B cell (primary cell): ENCODE data around the gene PPM1J. TPM values are rescaled to one million over a fixed set of nuclear protein-coding genes. Genes with fewer than 3 reads are reported as not detected.

Source experiments
- ATAC-seq: fragments of 200-7000 bp; cut with Tn5 transposase; one replicate; pipeline ENCODE4 v1.10.0; 2021; ENCODE audit warnings: low read depth, mild to moderate bottlenecking, moderate number of reproducible peaks, moderate library complexity
- CTCF ChIA-PET: fragments of 350-600 bp; sonication (Branson Sonifier 250); formaldehyde crosslinking; loops from one replicate; lab custom pipeline; 2021; ENCODE audit warnings: antibody characterized with exemption, inconsistent platforms; lab: Charles Lee
- POLR2A ChIA-PET: fragments of 350-600 bp; sonication (Branson Sonifier 250); formaldehyde crosslinking; loops from one replicate; lab custom pipeline; 2021; ENCODE audit warnings: antibody characterized with exemption; lab: Charles Lee
- DNase-seq: peaks from one replicate; pipeline ENCODE4 v3.0.0; 2013
- H2AFZ ChIP-seq: 2 replicates; pipeline ENCODE4 v1.6.1; 2012; ENCODE audit warnings: mild to moderate bottlenecking, low read depth, low read length; ENCODE audit not compliant: insufficient read depth, poor library complexity, severe bottlenecking
- H3K27ac ChIP-seq, 2 donors: 1 replicate in 1 of 2; 2 replicates in 1 of 2; pipeline ENCODE4 v1.5.1; 2012 to 2013; ENCODE audit warnings: low read length in 2 of 2, mild to moderate bottlenecking in 2 of 2, moderate library complexity in 1 of 2
- H3K27me3 ChIP-seq, 4 experiments: fragments of 200-600 bp in 1 of 4; sonication (generic) in 1 of 4; replicated peaks in 1 of 4; 1 replicate in 2 of 4; 2 replicates in 2 of 4; pipeline versions ENCODE4 v1.6.1 to v1.7.0; 2013 to 2016; ENCODE audit warnings: low read length in 3 of 4, mild to moderate bottlenecking in 2 of 4, mixed read lengths in 1 of 4, moderate library complexity in 1 of 4; ENCODE audit not compliant: insufficient read depth in 4 of 4, control insufficient read depth in 3 of 4; ENCODE audit errors: control extremely low read depth in 1 of 4
- H3K36me3 ChIP-seq, 2 experiments: replicated peaks in 1 of 2; 1 replicate in 1 of 2; 2 replicates in 1 of 2; pipeline versions ENCODE4 v1.6.1 to v1.7.1; 2013; ENCODE audit warnings: low read length in 1 of 2; ENCODE audit not compliant: insufficient read depth in 2 of 2, control insufficient read depth in 1 of 2; ENCODE audit errors: control extremely low read depth in 1 of 2, extremely low read depth in 1 of 2
- H3K4me1 ChIP-seq, 2 donors: fragments of 200-600 bp in 1 of 2; sonication (generic) in 1 of 2; 1 replicate in 1 of 2; 2 replicates in 1 of 2; pipeline versions ENCODE4 v1.5.1 to v1.6.1; 2013 to 2017; ENCODE audit warnings: low read length in 2 of 2; ENCODE audit not compliant: control insufficient read depth in 2 of 2, insufficient read depth in 2 of 2
- H3K4me2 ChIP-seq: replicated peaks from 2 replicates; pipeline ENCODE3; 2012; ENCODE audit warnings: mild to moderate bottlenecking, low read depth, low read length; ENCODE audit not compliant: poor library complexity, severe bottlenecking
- H3K4me3 ChIP-seq, 5 experiments: fragments of 200-600 bp in 1 of 5; sonication (generic) in 1 of 5; 1 replicate in 3 of 5; 2 replicates in 2 of 5; pipeline versions ENCODE4 v1.5.1 to v1.7.0; 2011 to 2016; ENCODE audit warnings: low read length in 4 of 5, mild to moderate bottlenecking in 4 of 5, low read depth in 2 of 5, control low read depth in 1 of 5, moderate library complexity in 1 of 5; ENCODE audit not compliant: insufficient read depth in 1 of 5; ENCODE audit errors: control extremely low read depth in 1 of 5, extremely low read depth in 1 of 5
- H3K79me2 ChIP-seq: fragments of 200-600 bp; sonication (generic); one replicate; pipeline ENCODE4 v1.6.0; 2016; ENCODE audit warnings: low read length; ENCODE audit not compliant: control insufficient read depth, insufficient read depth
- H3K9ac ChIP-seq: fragments of 200-600 bp; sonication (generic); 2 replicates; pipeline ENCODE4 v1.6.1; 2017; ENCODE audit warnings: mild to moderate bottlenecking, low read length, moderate library complexity
- H3K9me3 ChIP-seq, 3 donors: one replicate each; pipeline versions ENCODE4 v1.6.1 to v1.7.1; 2013; ENCODE audit warnings: low read length in 2 of 3; ENCODE audit not compliant: control insufficient read depth in 2 of 3, insufficient read depth in 1 of 3; ENCODE audit errors: control extremely low read depth in 1 of 3
- H4K20me1 ChIP-seq: 2 replicates; pipeline ENCODE4 v1.6.0; 2012; ENCODE audit warnings: mild to moderate bottlenecking, low read length; ENCODE audit not compliant: insufficient read depth, control insufficient read depth, poor library complexity, severe bottlenecking
- H3K27ac Mint-ChIP-seq: one replicate; pipeline ENCODE4 v1.8.0; 2021; ENCODE audit warnings: mixed read lengths
- H3K27me3 Mint-ChIP-seq: one replicate; pipeline ENCODE4 v1.8.0; 2021; ENCODE audit warnings: mixed read lengths
- H3K4me1 Mint-ChIP-seq: one replicate; pipeline ENCODE4 v1.8.0; 2021; ENCODE audit warnings: mixed read lengths
- H3K4me3 Mint-ChIP-seq: one replicate; pipeline ENCODE4 v1.8.0; 2021; ENCODE audit warnings: mixed read lengths
- H3K9me3 Mint-ChIP-seq: one replicate; pipeline ENCODE4 v1.8.0; 2022; ENCODE audit warnings: mixed read lengths; ENCODE audit not compliant: insufficient read depth
- CTCF ChIP-seq: fragments of 200-600 bp; IDR thresholded peaks from one replicate; pipeline ENCODE4 v1.8.0; 2022; ENCODE audit warnings: antibody characterized with exemption, mild to moderate bottlenecking
- EZH2 ChIP-seq: IDR thresholded peaks from 2 replicates; pipeline ENCODE4 v1.6.1; 2012; ENCODE audit warnings: borderline replicate concordance, low read depth, mild to moderate bottlenecking, moderate library complexity, low read length; ENCODE audit not compliant: insufficient read depth, poor library complexity, severe bottlenecking
- WGBS: methylation state at CpG from one replicate; pipeline ENCODE4 v1.1.5; 2013; ENCODE audit warnings: missing lambda C conversion rate; ENCODE audit not compliant: insufficient coverage; 5-methylcytosine and 5-hydroxymethylcytosine counted together
- intact Hi-C: fragments of 100-400 bp; cut with micrococcal nuclease; formaldehyde crosslinking; loops from one replicate; pipeline ENCODE4 v1.10.0; 2022
- polyA plus RNA-seq: library from polyadenylated mRNA; depleted of rRNA; stranded (reverse); fragments of >200 nt; gene quantifications from 2 replicates; pipeline ENCODE4 v1.2.3, GENCODE V29; 2012
- total RNA-seq, 2 donors: library from RNA; stranded (reverse); fragments of 120-200 nt in 1 of 2; gene quantifications; 1 replicate in 1 of 2; 2 replicates in 1 of 2; pipeline versions ENCODE4 v1.2.3 to v1.2.4, GENCODE V29; 2013 to 2022

Gene PPM1J
- total and polyA plus RNA-seq, 2 donors (not counting 1 experiment from before 2014, with no cell fraction given) = 2.1 to 7.5 TPM

DNA sequence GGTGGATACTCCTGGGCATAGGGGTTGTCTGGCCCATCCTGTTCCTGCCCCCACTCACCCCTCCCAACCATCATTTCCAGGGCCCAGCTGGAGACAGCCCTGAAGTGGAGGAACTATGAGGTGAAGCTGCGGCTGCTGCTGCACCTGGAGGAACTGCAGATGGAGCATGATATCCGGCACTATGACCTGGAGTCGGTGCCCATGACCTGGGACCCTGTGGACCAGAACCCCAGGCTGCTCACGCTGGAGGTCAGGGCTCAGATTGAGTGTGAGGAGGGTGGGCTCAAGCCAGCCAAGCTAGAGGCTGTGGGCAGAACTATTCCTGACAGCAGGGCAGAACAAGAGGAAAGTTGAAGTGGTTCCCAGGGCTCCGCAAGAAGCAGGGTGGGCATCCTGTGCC, 22.5 kb downstream of the PPM1J start:
- peaks cover 0 to 25% of the 10 kb centered on the region in 2 experiments for H3K36me3 ChIP-seq
- Mint-ChIP-seq H3K4me1 (no peaks in the 10 kb centered on the region), H3K27me3 (no peaks in the 10 kb centered on the region), H3K4me3 (no peak overlapping the region), H3K27ac (no peak overlapping the region), H3K9me3 (no peaks in the 10 kb centered on the region)
- intact Hi-C loops = no loop called here
- H3K27ac ChIP-seq = no peak overlapping the region
- H3K4me3 ChIP-seq = no peak overlapping the region
- TF ChIP-seq CTCF (no peak), EZH2 (no peak)
- DNase-seq = no peak
- no peaks in the 10 kb centered on the region for H3K79me2 ChIP-seq
- H3K4me1 ChIP-seq = no peaks in the 10 kb centered on the region
- ChIA-PET CTCF (no interaction called here), POLR2A (no interaction called here)
- no peak overlapping the region for H3K4me2 ChIP-seq
- no peaks in the 10 kb centered on the region for H3K9me3 ChIP-seq
- H3K9ac ChIP-seq = no peak overlapping the region
- no peak for ATAC-seq
- WGBS = 96% methylated on average over 5 of the region's 5 CpGs
- H2AFZ ChIP-seq = no peak overlapping the region
- no peaks in the 10 kb centered on the region for H3K27me3 ChIP-seq
- no peaks in the 10 kb centered on the region for H4K20me1 ChIP-seq

DNA sequence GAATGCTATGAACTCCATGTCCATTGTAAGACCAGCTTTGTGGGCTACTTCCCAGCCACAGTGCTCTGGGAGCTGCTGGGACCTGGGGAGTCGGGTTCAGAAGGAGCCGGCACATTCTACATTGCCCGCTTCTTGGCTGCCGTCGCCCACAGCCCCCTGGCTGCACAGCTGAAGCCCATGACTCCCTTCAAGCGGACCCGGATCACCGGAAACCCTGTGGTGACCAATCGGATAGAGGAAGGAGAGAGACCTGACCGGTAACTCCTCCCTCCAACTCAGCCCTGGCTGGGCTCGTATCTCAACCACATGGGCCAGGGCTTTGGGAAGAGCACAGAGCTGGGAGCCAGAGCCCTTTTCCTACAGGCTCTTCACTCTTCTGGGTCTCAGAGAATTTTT, 25.3 kb downstream of the PPM1J start:
- no peak overlapping the region for H3K27ac ChIP-seq
- no peaks in the 10 kb centered on the region for H3K79me2 ChIP-seq
- Mint-ChIP-seq H3K27ac (no peak overlapping the region), H3K27me3 (no peaks in the 10 kb centered on the region), H3K9me3 (no peaks in the 10 kb centered on the region), H3K4me3 (no peak overlapping the region), H3K4me1 (peaks cover 6% of the 10 kb centered on the region)
- ChIA-PET CTCF (interaction anchor here (1.2 kb wide), 1 partner anchor 299 kb away, joined by 4 read pairs; no protein-coding TSS in a partner anchor), POLR2A (no interaction called here)
- ATAC-seq = no peak
- H3K9me3 ChIP-seq = no peaks in the 10 kb centered on the region
- no peaks in the 10 kb centered on the region for H3K27me3 ChIP-seq
- no peak overlapping the region for H3K9ac ChIP-seq
- H3K4me3 ChIP-seq = no peak overlapping the region
- intact Hi-C loops = no loop called here
- TF ChIP-seq EZH2 (no peak), CTCF (no peak)
- no peaks in the 10 kb centered on the region for H3K4me1 ChIP-seq
- peaks cover 0 to 16% of the 10 kb centered on the region in 2 experiments for H3K36me3 ChIP-seq
- H4K20me1 ChIP-seq = no peaks in the 10 kb centered on the region
- no peak overlapping the region for H2AFZ ChIP-seq
- no peak overlapping the region for H3K4me2 ChIP-seq
- no peak for DNase-seq
- WGBS = 100% methylated on average over 3 of the region's 11 CpGs
